ENCODE results near the gene BIRC2. TPM values are rescaled to one million over a fixed set of nuclear protein-coding genes. Genes with fewer than 3 reads are reported as not detected.

BIRC2 gene
- total and polyA plus RNA-seq, 10 of the 15 experiments (the other 5 are each of a cell fraction or from before 2014, with no cell fraction given), result 13.8 to 75.8 (median 26.5) TPM

DNA sequence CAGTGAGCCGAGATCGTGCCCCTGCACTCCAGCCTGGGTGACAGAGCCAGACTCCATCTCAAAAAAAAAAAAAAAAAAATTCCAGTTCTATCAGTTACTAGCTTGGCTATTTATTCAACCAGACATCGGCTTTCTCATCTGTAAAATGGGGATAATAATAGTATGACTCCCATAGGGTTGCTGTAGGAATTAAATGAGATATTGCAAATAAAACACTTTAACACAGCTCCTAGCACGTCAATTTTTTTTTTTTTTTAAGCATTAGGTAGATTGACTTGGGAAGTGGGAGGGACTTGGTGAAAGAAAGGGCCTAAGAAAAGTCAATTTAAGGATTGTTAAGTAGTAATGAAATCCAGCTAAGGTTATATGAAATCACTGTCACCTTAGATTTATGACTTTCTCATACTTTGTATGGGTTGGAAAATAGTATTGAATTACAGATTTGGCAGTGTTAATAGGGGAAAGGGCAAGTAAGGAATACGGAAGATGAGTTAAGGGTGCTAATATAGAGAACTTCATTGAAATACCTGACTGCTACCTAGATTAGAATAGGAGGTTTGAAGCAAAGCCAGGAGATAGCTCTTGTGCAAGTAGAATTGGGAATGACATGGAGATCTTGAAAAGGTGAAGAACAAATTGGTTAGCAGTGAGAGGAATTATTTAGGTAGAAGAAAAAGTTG lies 28.8 kb downstream of the BIRC2 start:
- intact Hi-C loops (cut with micrococcal nuclease; ENCODE audit: unreplicated experiment), result no loop called here
- Histone ChIP-seq H3K4me3 (no peak overlapping the region), H3K27me3 (replicated peaks in 1 of 2; ENCODE audit: control insufficient read depth in 2 of 2, insufficient read depth in 2 of 2, low read length in 1 of 2) (no peaks in the 10 kb centered on the region), H3K4me2 (ENCODE audit: control insufficient read depth, insufficient read depth) (no peak overlapping the region), H4K20me1 (ENCODE audit: control insufficient read depth, insufficient read depth) (no peaks in the 10 kb centered on the region), H3K79me2 (ENCODE audit: control insufficient read depth, insufficient read depth, low read length) (no peaks in the 10 kb centered on the region), H3K27ac (ENCODE audit: control insufficient read depth, insufficient read depth) (no peak overlapping the region), H3K36me3 (ENCODE audit: control insufficient read depth in 2 of 2, insufficient read depth in 2 of 2, low read length in 1 of 2) (peaks cover 0 to 11% of the 10 kb centered on the region in 2 experiments; a peak in 3 of 4 replicates), H3K9me3 (replicated peaks; ENCODE audit: control insufficient read depth, insufficient read depth, low read length) (no peaks in the 10 kb centered on the region), H2AFZ (ENCODE audit: control insufficient read depth, low read depth, low read length) (no peak overlapping the region), H3K4me1 (ENCODE audit: control insufficient read depth, insufficient read depth, low read length) (no peaks in the 10 kb centered on the region), H3K9ac (ENCODE audit: control insufficient read depth, insufficient read depth, low read length) (no peak overlapping the region)
- RAD21 ChIA-PET (ENCODE audit: unreplicated experiment), result interaction anchor here (0.6 kb wide), 1 partner anchor 130 kb away, joined by 3 read pairs; no protein-coding TSS in a partner anchor
- in situ Hi-C loops (cut with MboI), result loop anchor here (25.0 kb wide), 1 partner anchor 111 kb away; no protein-coding TSS in a partner anchor
- no peak for TF ChIP-seq SPI1 (IDR thresholded peaks at IDR 0.05; ENCODE audit: borderline replicate concordance, insufficient read depth, low read depth, low read length)
- TF ChIP-seq, protein P1, sequence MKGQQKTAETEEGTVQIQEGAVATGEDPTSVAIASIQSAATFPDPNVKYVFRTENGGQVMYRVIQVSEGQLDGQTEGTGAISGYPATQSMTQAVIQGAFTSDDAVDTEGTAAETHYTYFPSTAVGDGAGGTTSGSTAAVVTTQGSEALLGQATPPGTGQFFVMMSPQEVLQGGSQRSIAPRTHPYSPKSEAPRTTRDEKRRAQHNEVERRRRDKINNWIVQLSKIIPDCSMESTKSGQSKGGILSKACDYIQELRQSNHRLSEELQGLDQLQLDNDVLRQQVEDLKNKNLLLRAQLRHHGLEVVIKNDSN (IDR thresholded peaks at IDR 0.05; ENCODE audit: borderline replicate concordance, extremely low read length, insufficient read depth, low read depth, low read length), result no peak
- no peak for TF ChIP-seq CHD2 (IDR thresholded peaks at IDR 0.05; ENCODE audit: borderline replicate concordance, low read depth, low read length)
- TF ChIP-seq, protein P2, sequence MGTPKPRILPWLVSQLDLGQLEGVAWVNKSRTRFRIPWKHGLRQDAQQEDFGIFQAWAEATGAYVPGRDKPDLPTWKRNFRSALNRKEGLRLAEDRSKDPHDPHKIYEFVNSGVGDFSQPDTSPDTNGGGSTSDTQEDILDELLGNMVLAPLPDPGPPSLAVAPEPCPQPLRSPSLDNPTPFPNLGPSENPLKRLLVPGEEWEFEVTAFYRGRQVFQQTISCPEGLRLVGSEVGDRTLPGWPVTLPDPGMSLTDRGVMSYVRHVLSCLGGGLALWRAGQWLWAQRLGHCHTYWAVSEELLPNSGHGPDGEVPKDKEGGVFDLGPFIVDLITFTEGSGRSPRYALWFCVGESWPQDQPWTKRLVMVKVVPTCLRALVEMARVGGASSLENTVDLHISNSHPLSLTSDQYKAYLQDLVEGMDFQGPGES (IDR thresholded peaks at IDR 0.05), result no peak
- TF ChIP-seq, protein P3, sequence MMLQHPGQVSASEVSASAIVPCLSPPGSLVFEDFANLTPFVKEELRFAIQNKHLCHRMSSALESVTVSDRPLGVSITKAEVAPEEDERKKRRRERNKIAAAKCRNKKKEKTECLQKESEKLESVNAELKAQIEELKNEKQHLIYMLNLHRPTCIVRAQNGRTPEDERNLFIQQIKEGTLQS (IDR thresholded peaks at IDR 0.05; ENCODE audit: borderline replicate concordance, extremely low read depth, low read depth, low read length), result no peak
- no TSS peak for BruUV-seq (replicated peaks)
- CTCF ChIA-PET, result interaction anchor here (0.8 to 2.4 kb wide), 5 partner anchors 8 to 82 kb away, joined by 3 to 11 read pairs (median 5); no protein-coding TSS in a partner anchor
- SMC1A ChIA-PET (ENCODE audit: uncharacterized antibody, unreplicated experiment), result interaction anchor here (0.5 to 1.5 kb wide), 12 partner anchors 9 to 248 kb away, joined by 3 to 5 read pairs (median 3); no protein-coding TSS in a partner anchor
- 99% methylated on average over 5 of the region's 5 CpGs for WGBS (ENCODE audit: insufficient coverage, insufficient replicate concordance, low lambda C conversion rate, missing lambda C conversion rate)
- DNase-seq (ENCODE audit: low read depth, low spot score) (no peak), FAIRE-seq (no peak), ATAC-seq (no peak)
- POLR2A ChIA-PET, result interaction anchor here (0.7 to 1.1 kb wide), 5 partner anchors 9 to 242 kb away, joined by 3 to 6 read pairs (median 3); no protein-coding TSS in a partner anchor

Data from GM12878 (cell line).